ENCODE results near the gene B3GNT9. TPM values are rescaled to one million over a fixed set of nuclear protein-coding genes. Genes with fewer than 3 reads are reported as not detected.

B3GNT9 gene
- total RNA-seq, 1 experiment from 2014 or later = 2.3 TPM

- H3K27me3 ChIP-seq (ENCODE audit: low read length) = no peaks in the 10 kb centered on the region
- peaks cover 39% of the 10 kb centered on the region for H3K4me1 ChIP-seq (ENCODE audit: insufficient read depth, low read length)
- no TSS peak for BruUV-seq (replicated peaks)
- DNase-seq (no peak), ATAC-seq (peak; percentile 13)
- CTCF ChIA-PET = interaction anchor here (0.6 to 1.5 kb wide), 6 partner anchors 11 to 167 kb away, joined by 3 to 8 read pairs (median 4); partner anchors contain the start of genes FBXL8 and TRADD
- no peaks in the 10 kb centered on the region for H3K36me3 ChIP-seq (ENCODE audit: low read depth, low read length)
- no peaks in the 10 kb centered on the region for H3F3A ChIP-seq (ENCODE audit: low read length, unreplicated experiment)
- no peaks in the 10 kb centered on the region for H4K20me1 ChIP-seq (ENCODE audit: low read length)
- H3K4me3 ChIP-seq (ENCODE audit: low read length) = peak overlapping the region; percentile 79
- peak overlapping the region; percentile 90 for H2AFZ ChIP-seq (ENCODE audit: low read length)
- H3K9ac ChIP-seq (ENCODE audit: low read length) = peak overlapping the region; percentile 91
- peak overlapping the region; percentile 85 for H3K27ac ChIP-seq (ENCODE audit: low read length)
- POLR2A ChIA-PET (ENCODE audit: unreplicated experiment) = interaction anchor here (1.0 kb wide), 1 partner anchor 42 kb away, joined by 3 read pairs; no protein-coding TSS in a partner anchor
- no peaks in the 10 kb centered on the region for H3K9me3 ChIP-seq (ENCODE audit: low read length)
- TF ChIP-seq EZH2phosphoT487 (IDR thresholded peaks at IDR 0.05; ENCODE audit: borderline replicate concordance, low read length) (no peak), CTCF (conservative IDR thresholded peaks at IDR 0.05; ENCODE audit: low read depth, low read length) (no peak), EZH2 (IDR thresholded peaks at IDR 0.05; ENCODE audit: low read length, unreplicated experiment) (no peak)
- peaks cover 26% of the 10 kb centered on the region for H3K79me2 ChIP-seq (ENCODE audit: low read length)
- intact Hi-C loops (cut with micrococcal nuclease) = no loop called here
- peak overlapping the region; percentile 89 for H3K4me2 ChIP-seq (ENCODE audit: low read length)
- no peaks in the 10 kb centered on the region for H3K9me2 ChIP-seq (replicated peaks; ENCODE audit: low read length)
These were observed 33.7 kb upstream of the B3GNT9 start for GRCh38 chr16:67184453-67184994.

- Histone ChIP-seq H2AFZ (ENCODE audit: low read length) (peak within 1 kb of the TSS; percentile 90), H3K4me1 (ENCODE audit: insufficient read depth, low read length) (peaks cover 41% of the 10 kb centered on the region), H3K79me2 (ENCODE audit: low read length) (peaks cover 26% of the 10 kb centered on the region), H3K4me3 (ENCODE audit: low read length) (peak within 1 kb of the TSS; percentile 79), H3K27ac (ENCODE audit: low read length) (peak within 1 kb of the TSS; percentile 85), H4K20me1 (ENCODE audit: low read length) (no peaks in the 10 kb centered on the region), H3F3A (ENCODE audit: low read length, unreplicated experiment) (no peaks in the 10 kb centered on the region), H3K36me3 (ENCODE audit: low read depth, low read length) (no peaks in the 10 kb centered on the region), H3K9me2 (replicated peaks; ENCODE audit: low read length) (no peaks in the 10 kb centered on the region), H3K9ac (ENCODE audit: low read length) (peak within 1 kb of the TSS; percentile 91), H3K4me2 (ENCODE audit: low read length) (peak within 1 kb of the TSS; percentile 89), H3K27me3 (ENCODE audit: low read length) (no peaks in the 10 kb centered on the region), H3K9me3 (ENCODE audit: low read length) (no peaks in the 10 kb centered on the region)
- 0 out of 2 replicates have a peak, but pooled peaks have one; percentile 28 for TF ChIP-seq EZH2phosphoT487 (IDR thresholded peaks at IDR 0.05; ENCODE audit: borderline replicate concordance, low read length)
- no peak for TF ChIP-seq EZH2 (IDR thresholded peaks at IDR 0.05; ENCODE audit: low read length, unreplicated experiment)
- ATAC-seq (peak; percentile 75), DNase-seq (peak; percentile 93)
- intact Hi-C loops (cut with micrococcal nuclease) = loop anchor here (1.0 kb wide), 1 partner anchor 25 kb away; the partner anchor contains the start of genes FBXL8 and TRADD
- no TSS peak for BruUV-seq (replicated peaks)
- ChIA-PET POLR2A (ENCODE audit: unreplicated experiment) (interaction anchor here (1.0 kb wide), 1 partner anchor 43 kb away, joined by 3 read pairs; no protein-coding TSS in a partner anchor), CTCF (interaction anchor here (1.3 kb wide), 1 partner anchor 10 kb away, joined by 7 read pairs; no protein-coding TSS in a partner anchor)
These were observed 33.0 kb upstream of the B3GNT9 start, which contains the start of gene MATCAP1 for GRCh38 chr16:67183627-67184452. Gene MATCAP1 (minus strand): TSS chr16:67183963. CDS start chr16:67180610, 3,353 bp downstream.

GRCh38 chr16:67183284-67183626 lies 32.5 kb upstream of the B3GNT9 start:
- H3K9me2 ChIP-seq (replicated peaks; ENCODE audit: low read length) = no peaks in the 10 kb centered on the region
- H3F3A ChIP-seq (ENCODE audit: low read length, unreplicated experiment) = no peaks in the 10 kb centered on the region
- H3K4me1 ChIP-seq (ENCODE audit: insufficient read depth, low read length) = peaks cover 45% of the 10 kb centered on the region
- peak overlapping the region; percentile 79 for H3K4me3 ChIP-seq (ENCODE audit: low read length)
- intact Hi-C loops (cut with micrococcal nuclease) = loop anchor here (1.0 kb wide), 1 partner anchor 24 kb away; the partner anchor contains the start of genes FBXL8 and TRADD
- no peaks in the 10 kb centered on the region for H3K36me3 ChIP-seq (ENCODE audit: low read depth, low read length)
- H3K27me3 ChIP-seq (ENCODE audit: low read length) = no peaks in the 10 kb centered on the region
- H3K9ac ChIP-seq (ENCODE audit: low read length) = peak overlapping the region; percentile 91; the same call in 1 of the 2 replicates
- TF ChIP-seq EZH2phosphoT487 (IDR thresholded peaks at IDR 0.05; ENCODE audit: borderline replicate concordance, low read length) = no peak
- ChIA-PET POLR2A (ENCODE audit: unreplicated experiment) (no interaction called here), CTCF (no interaction called here)
- H4K20me1 ChIP-seq (ENCODE audit: low read length) = no peaks in the 10 kb centered on the region
- no peaks in the 10 kb centered on the region for H3K9me3 ChIP-seq (ENCODE audit: low read length)
- H3K4me2 ChIP-seq (ENCODE audit: low read length) = peak overlapping the region; percentile 89
- H2AFZ ChIP-seq (ENCODE audit: low read length) = peak overlapping the region; percentile 2; the same call in 1 of the 2 replicates
- ATAC-seq = no peak
- DNase-seq = no peak
- H3K79me2 ChIP-seq (ENCODE audit: low read length) = peaks cover 26% of the 10 kb centered on the region
- no peak overlapping the region for H3K27ac ChIP-seq (ENCODE audit: low read length)
- TSS peak; percentile 55 for BruUV-seq (replicated peaks)
